ENCODE data around the gene ZP1. TPM values are rescaled to one million over a fixed set of nuclear protein-coding genes. Genes with fewer than 3 reads are reported as not detected.

The ZP1 gene
- total and polyA plus RNA-seq, 2 of the 8 experiments (the other 6 are each of a cell fraction or from before 2014, with no cell fraction given) = not detected

DNA sequence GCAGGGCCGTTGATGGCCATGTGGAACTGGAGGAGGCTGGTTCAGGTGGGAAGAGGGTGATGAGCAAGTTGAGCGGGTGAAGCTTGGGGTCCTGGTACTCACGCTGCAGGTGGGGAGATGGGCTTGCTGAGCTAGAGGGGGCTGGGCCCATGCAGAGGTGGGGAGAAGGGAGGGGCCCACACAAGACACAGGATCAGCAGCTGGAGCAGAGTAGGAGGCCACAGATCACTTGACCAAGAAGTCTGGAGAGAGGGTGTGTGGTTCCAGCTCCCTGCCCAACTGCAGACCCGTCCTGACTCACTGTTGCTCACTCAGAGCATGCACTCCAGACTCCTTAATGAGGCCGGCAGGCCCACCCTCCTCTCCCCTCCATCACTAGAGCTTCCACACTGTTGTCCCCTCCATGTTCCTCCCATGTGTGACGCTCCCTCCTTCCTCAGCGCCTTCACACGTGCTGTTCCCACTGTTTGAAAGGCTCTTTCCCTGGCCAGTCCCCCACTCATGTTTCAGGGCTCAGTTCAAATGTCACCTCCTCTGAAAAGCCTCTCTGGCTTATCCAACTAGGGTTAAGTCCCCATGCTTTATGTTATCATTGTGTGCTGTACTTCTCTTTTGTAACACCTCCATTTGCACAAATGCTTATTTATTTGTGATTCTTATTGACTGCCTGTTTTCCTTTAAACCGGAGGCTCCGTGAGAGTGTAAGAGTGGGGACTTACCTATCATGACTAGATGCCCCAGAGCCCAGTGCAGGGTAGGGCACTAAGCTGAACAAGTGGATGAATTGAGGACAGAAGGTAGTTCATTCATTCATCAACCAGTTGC lies 23.1 kb upstream of the ZP1 start (continued):
- TF ChIP-seq USF2 (IDR thresholded peaks at IDR 0.05; ENCODE audit: low read length) = no peak
- TF ChIP-seq CEBPB (IDR thresholded peaks at IDR 0.05; ENCODE audit: low read depth, low read length) = no peak
- no peak for TF ChIP-seq BCL11A (IDR thresholded peaks at IDR 0.05; ENCODE audit: low read depth in 2 of 2, low read length in 2 of 2)
- no peak for TF ChIP-seq TBP (IDR thresholded peaks at IDR 0.05; ENCODE audit: low read depth, low read length)
